ENCODE measurements around the gene EFCAB6.

EFCAB6 gene

GRCh38 chr22:43782448-43782847, 29.7 kb downstream of the EFCAB6 start:
- no peaks in the 10 kb centered on the region for H3K4me1 ChIP-seq (ENCODE audit: insufficient read depth, low read length, poor library complexity, severe bottlenecking)
- H3K36me3 ChIP-seq (ENCODE audit: insufficient read depth, low read length), result no peaks in the 10 kb centered on the region
- no peak overlapping the region for H3K9ac ChIP-seq (ENCODE audit: low read depth, low read length, poor library complexity, severe bottlenecking)
- no peak for TF ChIP-seq EZH2phosphoT487 (IDR thresholded peaks at IDR 0.05; ENCODE audit: borderline replicate concordance)
- TF ChIP-seq CTCF (conservative IDR thresholded peaks at IDR 0.05; ENCODE audit: low read length), result no peak
- H2AFZ ChIP-seq (ENCODE audit: low read length), result no peak overlapping the region
- no peaks in the 10 kb centered on the region for H3K9me2 ChIP-seq (replicated peaks; ENCODE audit: low read depth, low read length)
- H3K4me2 ChIP-seq (ENCODE audit: low read depth, low read length, poor library complexity, severe bottlenecking), result no peak overlapping the region
- H3K9me3 ChIP-seq (ENCODE audit: insufficient read depth, low read depth, low read length), result no peaks in the 10 kb centered on the region
- no peaks in the 10 kb centered on the region for H3K27me3 ChIP-seq (ENCODE audit: insufficient read depth, low read length, poor library complexity, severe bottlenecking)
- no peaks in the 10 kb centered on the region for H3K79me2 ChIP-seq (ENCODE audit: insufficient read depth, low read length)
- H3F3A ChIP-seq (ENCODE audit: low read depth), result no peaks in the 10 kb centered on the region
- no peak overlapping the region for H3K4me3 ChIP-seq (ENCODE audit: low read length, poor library complexity, severe bottlenecking)
- H4K20me1 ChIP-seq (ENCODE audit: insufficient read depth, low read length, poor library complexity, severe bottlenecking), result no peaks in the 10 kb centered on the region

GRCh38 chr22:43777286-43777685, 34.8 kb downstream of the EFCAB6 start:
- no peaks in the 10 kb centered on the region for H3K79me2 ChIP-seq (ENCODE audit: insufficient read depth, low read length)
- H3K4me3 ChIP-seq (ENCODE audit: low read length, poor library complexity, severe bottlenecking), result no peak overlapping the region
- no peaks in the 10 kb centered on the region for H3K27me3 ChIP-seq (ENCODE audit: insufficient read depth, low read length, poor library complexity, severe bottlenecking)
- no peaks in the 10 kb centered on the region for H3K36me3 ChIP-seq (ENCODE audit: insufficient read depth, low read length)
- H3F3A ChIP-seq (ENCODE audit: low read depth), result no peaks in the 10 kb centered on the region
- no peaks in the 10 kb centered on the region for H3K9me3 ChIP-seq (ENCODE audit: insufficient read depth, low read depth, low read length)
- no peaks in the 10 kb centered on the region for H3K9me2 ChIP-seq (replicated peaks; ENCODE audit: low read depth, low read length)
- no peak overlapping the region for H3K9ac ChIP-seq (ENCODE audit: low read depth, low read length, poor library complexity, severe bottlenecking)
- H2AFZ ChIP-seq (ENCODE audit: low read length), result no peak overlapping the region
- no peak for TF ChIP-seq EZH2phosphoT487 (IDR thresholded peaks at IDR 0.05; ENCODE audit: borderline replicate concordance)
- TF ChIP-seq CTCF (conservative IDR thresholded peaks at IDR 0.05; ENCODE audit: low read length), result no peak
- no peaks in the 10 kb centered on the region for H3K4me1 ChIP-seq (ENCODE audit: insufficient read depth, low read length, poor library complexity, severe bottlenecking)
- no peak overlapping the region for H3K4me2 ChIP-seq (ENCODE audit: low read depth, low read length, poor library complexity, severe bottlenecking)
- no peaks in the 10 kb centered on the region for H4K20me1 ChIP-seq (ENCODE audit: insufficient read depth, low read length, poor library complexity, severe bottlenecking)

GRCh38 chr22:43776081-43776670, 35.9 kb downstream of the EFCAB6 start:
- H2AFZ ChIP-seq (ENCODE audit: low read length), result no peak overlapping the region
- H3K36me3 ChIP-seq (ENCODE audit: insufficient read depth, low read length), result no peaks in the 10 kb centered on the region
- no peaks in the 10 kb centered on the region for H3K79me2 ChIP-seq (ENCODE audit: insufficient read depth, low read length)
- TF ChIP-seq CTCF (conservative IDR thresholded peaks at IDR 0.05; ENCODE audit: low read length), result no peak
- no peaks in the 10 kb centered on the region for H3K27me3 ChIP-seq (ENCODE audit: insufficient read depth, low read length, poor library complexity, severe bottlenecking)
- H3F3A ChIP-seq (ENCODE audit: low read depth), result no peaks in the 10 kb centered on the region
- no peak overlapping the region for H3K4me3 ChIP-seq (ENCODE audit: low read length, poor library complexity, severe bottlenecking)
- no peak overlapping the region for H3K4me2 ChIP-seq (ENCODE audit: low read depth, low read length, poor library complexity, severe bottlenecking)
- no peaks in the 10 kb centered on the region for H4K20me1 ChIP-seq (ENCODE audit: insufficient read depth, low read length, poor library complexity, severe bottlenecking)
- no peaks in the 10 kb centered on the region for H3K9me2 ChIP-seq (replicated peaks; ENCODE audit: low read depth, low read length)
- H3K9me3 ChIP-seq (ENCODE audit: insufficient read depth, low read depth, low read length), result no peaks in the 10 kb centered on the region
- no peaks in the 10 kb centered on the region for H3K4me1 ChIP-seq (ENCODE audit: insufficient read depth, low read length, poor library complexity, severe bottlenecking)
- H3K9ac ChIP-seq (ENCODE audit: low read depth, low read length, poor library complexity, severe bottlenecking), result no peak overlapping the region
